ENCODE results near the gene NOTCH1. TPM values are rescaled to one million over a fixed set of nuclear protein-coding genes. Genes with fewer than 3 reads are reported as not detected.
A peak's percentile ranks its signal among the peaks of the same experiment; 100 is the strongest.

Gene NOTCH1
- polyA plus RNA-seq, 2 of the 4 experiments (the other 2 are of a cell fraction): 0.88 to 5.7 TPM

DNA sequence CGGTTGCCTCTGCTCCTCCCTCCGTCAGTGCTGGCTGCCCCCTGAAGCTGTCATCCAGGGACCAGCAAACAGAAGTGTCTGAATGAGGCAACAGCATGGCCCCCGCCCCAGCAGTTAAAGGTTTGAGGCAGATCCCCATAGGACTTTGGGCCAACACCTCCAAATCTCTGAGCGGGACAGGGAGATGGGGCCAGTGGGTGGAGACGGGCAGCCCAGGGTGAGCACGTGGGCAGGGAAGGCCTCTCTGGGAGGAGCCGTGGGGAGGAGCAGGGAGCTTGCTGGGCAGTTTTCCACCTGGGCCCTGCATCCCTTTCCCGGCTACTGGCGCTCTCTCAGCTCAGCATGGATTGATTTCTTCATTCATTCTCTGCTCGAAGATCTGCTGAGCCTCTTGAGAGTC is 39.1 kb upstream of the NOTCH1 start:
- Histone ChIP-seq H3K27ac (no peak overlapping the region), H3K9me3 (no peaks in the 10 kb centered on the region; the same call in 1 of the 3 replicates), H3K4me3 (no peak overlapping the region), H3K4me1 (0 out of 3 replicates have a peak, but pooled peaks cover 9% of the 10 kb centered on the region), H3K4me2 (no peak overlapping the region)
- DNase-seq (ENCODE audit: low read depth in 1 of 2, low spot score in 1 of 2) (no peak), FAIRE-seq (no peak), ATAC-seq (peak in 1 of 2 experiments; percentile 43; a peak in 3 of 6 replicates)
- WGBS (ENCODE audit: missing lambda C conversion rate): 69% methylated on average over 9 of the region's 10 CpGs
- TF ChIP-seq, protein P1, sequence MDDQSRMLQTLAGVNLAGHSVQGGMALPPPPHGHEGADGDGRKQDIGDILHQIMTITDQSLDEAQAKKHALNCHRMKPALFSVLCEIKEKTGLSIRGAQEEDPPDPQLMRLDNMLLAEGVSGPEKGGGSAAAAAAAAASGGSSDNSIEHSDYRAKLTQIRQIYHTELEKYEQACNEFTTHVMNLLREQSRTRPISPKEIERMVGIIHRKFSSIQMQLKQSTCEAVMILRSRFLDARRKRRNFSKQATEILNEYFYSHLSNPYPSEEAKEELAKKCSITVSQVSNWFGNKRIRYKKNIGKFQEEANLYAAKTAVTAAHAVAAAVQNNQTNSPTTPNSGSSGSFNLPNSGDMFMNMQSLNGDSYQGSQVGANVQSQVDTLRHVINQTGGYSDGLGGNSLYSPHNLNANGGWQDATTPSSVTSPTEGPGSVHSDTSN (IDR thresholded peaks at IDR 0.05): no peak
- TF ChIP-seq HOXA7 (CRISPR knock-in tag; IDR thresholded peaks at IDR 0.05) (no peak), PHF8 (IDR thresholded peaks at IDR 0.05; ENCODE audit: borderline replicate concordance, low read depth) (no peak), TP53 (CRISPR knock-in tag; IDR thresholded peaks at IDR 0.05) (no peak), EHMT2 (IDR thresholded peaks at IDR 0.05; ENCODE audit: low read depth) (no peak), EHF (CRISPR knock-in tag; IDR thresholded peaks at IDR 0.05) (no peak), BHLHE40 (IDR thresholded peaks at IDR 0.05; ENCODE audit: low read depth, low read length) (no peak), RARB (CRISPR knock-in tag; IDR thresholded peaks at IDR 0.05) (no peak), GATA3 (IDR thresholded peaks at IDR 0.05; ENCODE audit: borderline replicate concordance) (no peak), ZNF302 (CRISPR knock-in tag; IDR thresholded peaks at IDR 0.05) (no peak), NFE2L2 (conservative IDR thresholded peaks at IDR 0.05; ENCODE audit: low read length) (no peak), HEYL (CRISPR knock-in tag; IDR thresholded peaks at IDR 0.05) (no peak)
- TF ChIP-seq, protein P2, sequence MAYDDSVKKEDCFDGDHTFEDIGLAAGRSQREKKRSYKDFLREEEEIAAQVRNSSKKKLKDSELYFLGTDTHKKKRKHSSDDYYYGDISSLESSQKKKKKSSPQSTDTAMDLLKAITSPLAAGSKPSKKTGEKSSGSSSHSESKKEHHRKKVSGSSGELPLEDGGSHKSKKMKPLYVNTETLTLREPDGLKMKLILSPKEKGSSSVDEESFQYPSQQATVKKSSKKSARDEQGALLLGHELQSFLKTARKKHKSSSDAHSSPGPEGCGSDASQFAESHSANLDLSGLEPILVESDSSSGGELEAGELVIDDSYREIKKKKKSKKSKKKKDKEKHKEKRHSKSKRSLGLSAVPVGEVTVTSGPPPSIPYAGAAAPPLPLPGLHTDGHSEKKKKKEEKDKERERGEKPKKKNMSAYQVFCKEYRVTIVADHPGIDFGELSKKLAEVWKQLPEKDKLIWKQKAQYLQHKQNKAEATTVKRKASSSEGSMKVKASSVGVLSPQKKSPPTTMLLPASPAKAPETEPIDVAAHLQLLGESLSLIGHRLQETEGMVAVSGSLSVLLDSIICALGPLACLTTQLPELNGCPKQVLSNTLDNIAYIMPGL (CRISPR knock-in tag; IDR thresholded peaks at IDR 0.05; ENCODE audit: borderline replicate concordance): no peak
- TF ChIP-seq, protein P3, sequence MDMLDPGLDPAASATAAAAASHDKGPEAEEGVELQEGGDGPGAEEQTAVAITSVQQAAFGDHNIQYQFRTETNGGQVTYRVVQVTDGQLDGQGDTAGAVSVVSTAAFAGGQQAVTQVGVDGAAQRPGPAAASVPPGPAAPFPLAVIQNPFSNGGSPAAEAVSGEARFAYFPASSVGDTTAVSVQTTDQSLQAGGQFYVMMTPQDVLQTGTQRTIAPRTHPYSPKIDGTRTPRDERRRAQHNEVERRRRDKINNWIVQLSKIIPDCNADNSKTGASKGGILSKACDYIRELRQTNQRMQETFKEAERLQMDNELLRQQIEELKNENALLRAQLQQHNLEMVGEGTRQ (IDR thresholded peaks at IDR 0.05): no peak
- ChIA-PET CTCF (interaction anchor here (0.7 to 1.6 kb wide), 5 partner anchors 15 to 100 kb away, joined by 3 to 4 read pairs (median 3); no protein-coding TSS in a partner anchor), POLR2A (interaction anchor here (0.5 kb wide), 1 partner anchor 407 kb away, joined by 5 read pairs; no protein-coding TSS in a partner anchor)

DNA sequence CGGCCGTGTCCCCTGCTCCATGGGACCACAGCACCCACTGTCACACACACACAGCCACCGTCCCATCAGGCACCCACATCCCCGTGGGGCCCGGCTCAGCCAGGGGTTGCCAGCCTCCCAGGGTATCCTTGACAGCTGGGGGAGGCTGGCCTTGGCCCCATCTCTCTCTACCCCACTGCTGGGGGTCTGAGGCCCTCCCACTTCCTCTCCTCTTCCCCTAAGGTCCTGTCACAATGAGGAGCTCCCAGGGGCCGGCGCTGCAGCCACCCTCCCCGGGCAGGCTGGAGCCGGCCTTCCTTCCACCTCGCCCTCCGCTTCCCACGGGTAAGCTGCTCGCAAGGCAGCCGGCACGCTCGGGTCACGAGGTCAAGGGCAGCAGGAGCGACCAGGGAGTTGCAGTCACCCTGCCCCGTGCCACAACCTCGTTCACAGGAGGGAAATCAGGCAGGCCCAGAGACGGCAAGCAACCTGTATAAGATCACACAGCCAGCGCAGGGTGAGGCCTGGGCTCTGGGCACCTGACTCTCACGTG is 38.6 kb upstream of the NOTCH1 start:
- Histone ChIP-seq H3K4me2 (no peak overlapping the region), H3K4me1 (peaks cover 10% of the 10 kb centered on the region; the same call in 2 of the 3 replicates), H3K27ac (no peak overlapping the region), H3K9me3 (no peaks in the 10 kb centered on the region; the same call in 1 of the 3 replicates), H3K4me3 (no peak overlapping the region)
- WGBS (ENCODE audit: missing lambda C conversion rate): 62% methylated on average over 9 of the region's 23 CpGs
- TF ChIP-seq ESRRA (IDR thresholded peaks at IDR 0.05; ENCODE audit: borderline replicate concordance, low read length) (no peak), ZFP36 (IDR thresholded peaks at IDR 0.05; ENCODE audit: borderline replicate concordance, partially characterized antibody) (peak; percentile 49)
- ATAC-seq (0 out of 6 replicates have a peak, but pooled peaks of 1 of the 2 experiments have one; percentile 10), FAIRE-seq (no peak), DNase-seq (ENCODE audit: low read depth in 1 of 2, low spot score in 1 of 2) (no peak)
- POLR2A ChIA-PET: interaction anchor here (0.5 kb wide), 1 partner anchor 407 kb away, joined by 5 read pairs; no protein-coding TSS in a partner anchor
- CTCF ChIA-PET: interaction anchor here (1.3 to 1.6 kb wide), 3 partner anchors 47 to 100 kb away, joined by 3 to 4 read pairs (median 3); no protein-coding TSS in a partner anchor

DNA sequence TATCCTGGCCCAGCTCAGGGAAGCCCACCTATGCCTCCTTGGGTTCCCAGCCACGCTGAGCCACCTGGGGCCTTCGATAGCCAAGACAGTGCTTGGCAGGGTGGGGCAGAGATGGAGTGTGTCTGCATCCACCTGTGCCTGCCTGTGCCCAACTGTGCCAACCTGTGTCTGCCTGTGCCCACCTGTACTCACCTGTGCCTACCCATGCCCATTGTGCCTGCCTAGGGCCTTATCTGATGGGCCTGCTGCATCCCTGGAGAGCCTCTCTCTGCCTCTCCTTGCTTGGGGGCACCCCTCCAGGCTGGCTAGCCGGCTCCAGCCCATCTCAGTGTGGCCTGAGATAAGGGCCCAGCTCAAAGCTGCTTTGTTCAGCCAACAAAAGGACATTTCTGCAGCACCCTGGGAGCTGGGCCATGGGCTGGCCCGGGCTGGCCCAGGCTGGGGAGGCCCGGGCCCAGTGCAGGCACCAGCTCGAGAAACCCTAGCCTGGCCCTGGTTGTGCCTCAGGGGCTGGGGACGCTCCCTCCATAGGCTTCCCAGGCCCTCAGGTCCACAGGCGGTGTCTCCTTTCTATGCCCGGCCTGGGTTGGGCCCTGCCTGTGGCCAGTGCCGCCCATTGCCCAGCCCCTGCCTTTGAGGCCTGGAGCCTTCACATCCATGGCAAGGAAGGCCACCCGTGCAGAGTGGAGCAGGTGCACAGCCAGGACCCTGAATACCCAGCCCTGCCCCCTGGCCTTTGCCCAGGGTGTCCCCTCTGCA is 37.3 kb upstream of the NOTCH1 start:
- Histone ChIP-seq H3K9me3 (no peaks in the 10 kb centered on the region; the same call in 1 of the 3 replicates), H3K27ac (no peak overlapping the region), H3K4me3 (no peak overlapping the region), H3K4me1 (peaks cover 13% of the 10 kb centered on the region), H3K4me2 (no peak overlapping the region)
- no peak for DNase-seq (ENCODE audit: low read depth in 1 of 2, low spot score in 1 of 2)
- FAIRE-seq: no peak
- ChIA-PET POLR2A (no interaction called here), CTCF (interaction anchor here (1.1 to 1.2 kb wide), 2 partner anchors 15 to 47 kb away, joined by 3 read pairs; no protein-coding TSS in a partner anchor)
- WGBS (ENCODE audit: missing lambda C conversion rate): 81% methylated on average over 9 of the region's 11 CpGs
- no peak for ATAC-seq
- TF ChIP-seq, protein P4, sequence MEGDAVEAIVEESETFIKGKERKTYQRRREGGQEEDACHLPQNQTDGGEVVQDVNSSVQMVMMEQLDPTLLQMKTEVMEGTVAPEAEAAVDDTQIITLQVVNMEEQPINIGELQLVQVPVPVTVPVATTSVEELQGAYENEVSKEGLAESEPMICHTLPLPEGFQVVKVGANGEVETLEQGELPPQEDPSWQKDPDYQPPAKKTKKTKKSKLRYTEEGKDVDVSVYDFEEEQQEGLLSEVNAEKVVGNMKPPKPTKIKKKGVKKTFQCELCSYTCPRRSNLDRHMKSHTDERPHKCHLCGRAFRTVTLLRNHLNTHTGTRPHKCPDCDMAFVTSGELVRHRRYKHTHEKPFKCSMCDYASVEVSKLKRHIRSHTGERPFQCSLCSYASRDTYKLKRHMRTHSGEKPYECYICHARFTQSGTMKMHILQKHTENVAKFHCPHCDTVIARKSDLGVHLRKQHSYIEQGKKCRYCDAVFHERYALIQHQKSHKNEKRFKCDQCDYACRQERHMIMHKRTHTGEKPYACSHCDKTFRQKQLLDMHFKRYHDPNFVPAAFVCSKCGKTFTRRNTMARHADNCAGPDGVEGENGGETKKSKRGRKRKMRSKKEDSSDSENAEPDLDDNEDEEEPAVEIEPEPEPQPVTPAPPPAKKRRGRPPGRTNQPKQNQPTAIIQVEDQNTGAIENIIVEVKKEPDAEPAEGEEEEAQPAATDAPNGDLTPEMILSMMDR (IDR thresholded peaks at IDR 0.05): no peak
- TF ChIP-seq ZFP36 (IDR thresholded peaks at IDR 0.05; ENCODE audit: borderline replicate concordance, partially characterized antibody) (no peak), ESRRA (IDR thresholded peaks at IDR 0.05; ENCODE audit: borderline replicate concordance, low read length) (no peak), KDM1A (IDR thresholded peaks at IDR 0.05; ENCODE audit: low read depth) (no peak), MYC (IDR thresholded peaks at IDR 0.05; ENCODE audit: borderline replicate concordance, low read length) (no peak), NPAS2 (CRISPR knock-in tag; IDR thresholded peaks at IDR 0.05; ENCODE audit: borderline replicate concordance) (no peak), RAD21 (conservative IDR thresholded peaks at IDR 0.05 in 1 of 2, IDR thresholded peaks at IDR 0.05 in 1 of 2) (no peak), ZC3H11A (IDR thresholded peaks at IDR 0.05) (no peak), RARB (CRISPR knock-in tag; IDR thresholded peaks at IDR 0.05) (no peak), CHD2 (IDR thresholded peaks at IDR 0.05; ENCODE audit: low read length, partially characterized antibody) (no peak), MAFK (IDR thresholded peaks at IDR 0.05; ENCODE audit: partially characterized antibody) (no peak), EHF (CRISPR knock-in tag; IDR thresholded peaks at IDR 0.05) (no peak)
- TF ChIP-seq, protein P5, sequence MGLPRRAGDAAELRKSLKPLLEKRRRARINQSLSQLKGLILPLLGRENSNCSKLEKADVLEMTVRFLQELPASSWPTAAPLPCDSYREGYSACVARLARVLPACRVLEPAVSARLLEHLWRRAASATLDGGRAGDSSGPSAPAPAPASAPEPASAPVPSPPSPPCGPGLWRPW (IDR thresholded peaks at IDR 0.05): no peak
